ENCODE data around the gene TMEM217. TPM values are rescaled to one million over a fixed set of nuclear protein-coding genes. Genes with fewer than 3 reads are reported as not detected.

The TMEM217 gene
- polyA plus RNA-seq, 1 donor from 2014 or later, result 0.32 TPM

DNA sequence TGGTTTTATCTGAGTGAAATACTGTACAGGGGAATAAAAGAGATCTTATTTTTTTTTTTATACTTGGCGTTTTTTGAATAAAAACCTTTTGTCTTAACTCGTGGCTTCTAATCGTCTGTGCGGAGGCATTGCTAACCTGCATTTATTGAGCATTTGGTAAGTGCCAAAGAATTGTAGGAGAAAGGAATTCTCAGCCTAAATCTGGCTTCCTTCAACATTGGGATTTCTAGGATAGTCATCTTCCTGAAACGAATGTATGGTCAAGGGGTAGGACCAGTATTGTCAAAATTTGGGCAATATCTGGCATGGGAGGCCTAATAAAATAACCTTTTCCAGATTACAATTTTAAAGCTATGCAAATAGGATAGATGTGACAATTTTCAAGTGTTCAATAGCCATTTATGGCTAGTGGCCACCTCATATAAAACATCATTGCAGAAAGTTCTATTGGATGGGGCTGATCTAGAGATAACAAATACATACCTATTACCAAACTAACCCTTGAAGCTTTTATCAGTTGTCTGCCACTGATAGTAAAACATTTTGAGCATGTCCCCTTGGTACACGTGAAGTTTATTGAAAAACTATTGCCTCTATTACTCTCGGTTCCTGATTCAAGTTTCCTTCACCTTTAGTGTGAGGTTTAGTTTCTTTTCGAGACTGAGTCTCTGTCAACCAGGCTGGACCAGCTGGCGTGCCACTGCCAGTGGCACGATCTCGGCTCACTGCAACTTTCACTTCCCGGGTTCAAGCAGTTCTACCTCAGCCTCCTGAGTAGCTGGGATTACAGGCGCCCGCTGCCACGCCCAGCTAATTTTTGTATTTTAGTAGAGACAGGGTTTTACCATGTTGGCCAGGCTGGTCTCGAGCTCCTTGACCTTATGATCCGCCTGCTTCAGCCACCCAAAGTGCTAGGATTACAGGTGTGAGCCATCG, 82.3 kb downstream of the TMEM217 start:
- H4K20me1 ChIP-seq (ENCODE audit: insufficient read depth), result no peaks in the 10 kb centered on the region
- no peaks in the 10 kb centered on the region for H3K36me3 ChIP-seq (ENCODE audit: insufficient read depth, low read length)
- H3K9ac ChIP-seq (ENCODE audit: low read length), result no peak overlapping the region
- H3K4me3 ChIP-seq (ENCODE audit: low read length), result no peak overlapping the region
- no peaks in the 10 kb centered on the region for H3K9me3 ChIP-seq (ENCODE audit: low read length)
- H3F3A ChIP-seq (ENCODE audit: insufficient read depth, low read length, poor library complexity, severe bottlenecking), result no peaks in the 10 kb centered on the region
- peaks cover 12% of the 10 kb centered on the region for H3K79me2 ChIP-seq (replicated peaks; ENCODE audit: insufficient read depth, low read length)
- no peak for TF ChIP-seq EZH2 (IDR thresholded peaks at IDR 0.05; ENCODE audit: borderline replicate concordance, insufficient read depth, low read length, poor library complexity, severe bottlenecking)
- no peak for TF ChIP-seq TAF1 (IDR thresholded peaks at IDR 0.05; ENCODE audit: low read depth)
- no peak for TF ChIP-seq POLR2AphosphoS5 (IDR thresholded peaks at IDR 0.05)
- no peak for TF ChIP-seq MXI1 (conservative IDR thresholded peaks at IDR 0.05; ENCODE audit: poor library complexity, severe bottlenecking)
- TF ChIP-seq EP300 (conservative IDR thresholded peaks at IDR 0.05; ENCODE audit: poor library complexity, severe bottlenecking), result no peak
- TF ChIP-seq, protein P1, sequence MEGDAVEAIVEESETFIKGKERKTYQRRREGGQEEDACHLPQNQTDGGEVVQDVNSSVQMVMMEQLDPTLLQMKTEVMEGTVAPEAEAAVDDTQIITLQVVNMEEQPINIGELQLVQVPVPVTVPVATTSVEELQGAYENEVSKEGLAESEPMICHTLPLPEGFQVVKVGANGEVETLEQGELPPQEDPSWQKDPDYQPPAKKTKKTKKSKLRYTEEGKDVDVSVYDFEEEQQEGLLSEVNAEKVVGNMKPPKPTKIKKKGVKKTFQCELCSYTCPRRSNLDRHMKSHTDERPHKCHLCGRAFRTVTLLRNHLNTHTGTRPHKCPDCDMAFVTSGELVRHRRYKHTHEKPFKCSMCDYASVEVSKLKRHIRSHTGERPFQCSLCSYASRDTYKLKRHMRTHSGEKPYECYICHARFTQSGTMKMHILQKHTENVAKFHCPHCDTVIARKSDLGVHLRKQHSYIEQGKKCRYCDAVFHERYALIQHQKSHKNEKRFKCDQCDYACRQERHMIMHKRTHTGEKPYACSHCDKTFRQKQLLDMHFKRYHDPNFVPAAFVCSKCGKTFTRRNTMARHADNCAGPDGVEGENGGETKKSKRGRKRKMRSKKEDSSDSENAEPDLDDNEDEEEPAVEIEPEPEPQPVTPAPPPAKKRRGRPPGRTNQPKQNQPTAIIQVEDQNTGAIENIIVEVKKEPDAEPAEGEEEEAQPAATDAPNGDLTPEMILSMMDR (IDR thresholded peaks at IDR 0.05; ENCODE audit: poor library complexity, severe bottlenecking), result no peak
- no peak for TF ChIP-seq RAD21 (conservative IDR thresholded peaks at IDR 0.05)
- no peak for TF ChIP-seq SMC3 (conservative IDR thresholded peaks at IDR 0.05; ENCODE audit: poor library complexity)
- TF ChIP-seq, protein P2, sequence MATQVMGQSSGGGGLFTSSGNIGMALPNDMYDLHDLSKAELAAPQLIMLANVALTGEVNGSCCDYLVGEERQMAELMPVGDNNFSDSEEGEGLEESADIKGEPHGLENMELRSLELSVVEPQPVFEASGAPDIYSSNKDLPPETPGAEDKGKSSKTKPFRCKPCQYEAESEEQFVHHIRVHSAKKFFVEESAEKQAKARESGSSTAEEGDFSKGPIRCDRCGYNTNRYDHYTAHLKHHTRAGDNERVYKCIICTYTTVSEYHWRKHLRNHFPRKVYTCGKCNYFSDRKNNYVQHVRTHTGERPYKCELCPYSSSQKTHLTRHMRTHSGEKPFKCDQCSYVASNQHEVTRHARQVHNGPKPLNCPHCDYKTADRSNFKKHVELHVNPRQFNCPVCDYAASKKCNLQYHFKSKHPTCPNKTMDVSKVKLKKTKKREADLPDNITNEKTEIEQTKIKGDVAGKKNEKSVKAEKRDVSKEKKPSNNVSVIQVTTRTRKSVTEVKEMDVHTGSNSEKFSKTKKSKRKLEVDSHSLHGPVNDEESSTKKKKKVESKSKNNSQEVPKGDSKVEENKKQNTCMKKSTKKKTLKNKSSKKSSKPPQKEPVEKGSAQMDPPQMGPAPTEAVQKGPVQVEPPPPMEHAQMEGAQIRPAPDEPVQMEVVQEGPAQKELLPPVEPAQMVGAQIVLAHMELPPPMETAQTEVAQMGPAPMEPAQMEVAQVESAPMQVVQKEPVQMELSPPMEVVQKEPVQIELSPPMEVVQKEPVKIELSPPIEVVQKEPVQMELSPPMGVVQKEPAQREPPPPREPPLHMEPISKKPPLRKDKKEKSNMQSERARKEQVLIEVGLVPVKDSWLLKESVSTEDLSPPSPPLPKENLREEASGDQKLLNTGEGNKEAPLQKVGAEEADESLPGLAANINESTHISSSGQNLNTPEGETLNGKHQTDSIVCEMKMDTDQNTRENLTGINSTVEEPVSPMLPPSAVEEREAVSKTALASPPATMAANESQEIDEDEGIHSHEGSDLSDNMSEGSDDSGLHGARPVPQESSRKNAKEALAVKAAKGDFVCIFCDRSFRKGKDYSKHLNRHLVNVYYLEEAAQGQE (IDR thresholded peaks at IDR 0.05; ENCODE audit: borderline replicate concordance), result no peak
- no peak overlapping the region for H3K4me2 ChIP-seq (ENCODE audit: low read length)
- no peaks in the 10 kb centered on the region for H3K27me3 ChIP-seq (ENCODE audit: insufficient read depth, low read depth, low read length)
- no peak overlapping the region for H2AFZ ChIP-seq (ENCODE audit: low read depth, low read length)
- no peaks in the 10 kb centered on the region for H3K9me2 ChIP-seq (ENCODE audit: insufficient read depth, low read length)
- no peak overlapping the region for H3K27ac ChIP-seq (ENCODE audit: low read length)

DNA sequence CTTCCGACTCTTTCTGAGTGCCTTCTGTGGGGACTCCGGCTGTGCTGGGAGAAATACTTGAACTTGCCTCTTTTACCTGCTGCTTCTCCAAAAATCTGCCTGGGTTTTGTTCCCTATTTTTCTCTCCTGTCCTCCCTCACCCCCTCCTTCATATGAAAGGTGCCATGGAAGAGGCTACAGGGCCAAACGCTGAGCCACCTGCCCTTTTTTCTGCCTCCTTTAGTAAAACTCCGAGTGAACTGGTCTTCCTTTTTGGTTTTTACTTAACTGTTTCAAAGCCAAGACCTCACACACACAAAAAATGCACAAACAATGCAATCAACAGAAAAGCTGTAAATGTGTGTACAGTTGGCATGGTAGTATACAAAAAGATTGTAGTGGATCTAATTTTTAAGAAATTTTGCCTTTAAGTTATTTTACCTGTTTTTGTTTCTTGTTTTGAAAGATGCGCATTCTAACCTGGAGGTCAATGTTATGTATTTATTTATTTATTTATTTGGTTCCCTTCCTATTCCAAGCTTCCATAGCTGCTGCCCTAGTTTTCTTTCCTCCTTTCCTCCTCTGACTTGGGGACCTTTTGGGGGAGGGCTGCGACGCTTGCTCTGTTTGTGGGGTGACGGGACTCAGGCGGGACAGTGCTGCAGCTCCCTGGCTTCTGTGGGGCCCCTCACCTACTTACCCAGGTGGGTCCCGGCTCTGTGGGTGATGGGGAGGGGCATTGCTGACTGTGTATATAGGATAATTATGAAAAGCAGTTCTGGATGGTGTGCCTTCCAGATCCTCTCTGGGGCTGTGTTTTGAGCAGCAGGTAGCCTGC, 83.2 kb downstream of the TMEM217 start:
- Histone ChIP-seq H3K27ac (ENCODE audit: low read length) (no peak overlapping the region), H3K9ac (ENCODE audit: low read length) (no peak overlapping the region)

More for the DNA sequence above, 83.2 kb downstream of the TMEM217 start:
- Histone ChIP-seq H2AFZ (ENCODE audit: low read depth, low read length) (no peak overlapping the region), H3K4me2 (ENCODE audit: low read length) (no peak overlapping the region), H3K79me2 (replicated peaks; ENCODE audit: insufficient read depth, low read length) (peaks cover 15% of the 10 kb centered on the region), H3K36me3 (ENCODE audit: insufficient read depth, low read length) (no peaks in the 10 kb centered on the region), H3K27me3 (ENCODE audit: insufficient read depth, low read depth, low read length) (no peaks in the 10 kb centered on the region), H3F3A (ENCODE audit: insufficient read depth, low read length, poor library complexity, severe bottlenecking) (no peaks in the 10 kb centered on the region), H4K20me1 (ENCODE audit: insufficient read depth) (no peaks in the 10 kb centered on the region), H3K9me3 (ENCODE audit: low read length) (no peaks in the 10 kb centered on the region), H3K9me2 (ENCODE audit: insufficient read depth, low read length) (no peaks in the 10 kb centered on the region), H3K4me3 (ENCODE audit: low read length) (no peak overlapping the region)
- TF ChIP-seq EZH2 (IDR thresholded peaks at IDR 0.05; ENCODE audit: borderline replicate concordance, insufficient read depth, low read length, poor library complexity, severe bottlenecking), result no peak
- TF ChIP-seq RAD21 (conservative IDR thresholded peaks at IDR 0.05), result no peak

Data from neural cell (in vitro differentiated cells).